K562 treated with DMSO at 1 percent for 48 hours (cell line): ENCODE results near the gene BTG3. TPM values are rescaled to one million over a fixed set of nuclear protein-coding genes. Genes with fewer than 3 reads are reported as not detected.

Source experiments
- total RNA-seq: library from RNA; unstranded; fragments of 300-600 nt; gene quantifications from 2 replicates; pipeline ENCODE4 v1.2.3, GENCODE V29; 2022; ENCODE audit warnings: low replicate concordance; ENCODE audit errors: extremely low read depth

The BTG3 gene
- not detected in 2 replicates for total RNA-seq

GRCh38 chr21:17612565-17613241, at the start of gene BTG3:
Gene BTG3 (minus strand): TSS chr21:17612901. CDS start chr21:17609144, 3,757 bp downstream.

Other genes with a start within 250 kb of the BTG3 start
- gene CXADR, start 99.9 kb downstream of the BTG3 start, total RNA-seq = not detected in 2 replicates
- not detected in 2 replicates for gene C21orf91, start 206.5 kb upstream of the BTG3 start, total RNA-seq